Esophagus squamous epithelium (tissue), 4 donors: ENCODE measurements around the gene CPLX3.

ENCODE experiments used
- POLR2A ChIP-seq, 4 donors: fragments of 450-650 bp; IDR thresholded peaks; one replicate each; pipeline ENCODE4 v1.6.1; 2017; ENCODE audit warnings: antibody characterized with exemption in 4 of 4, mild to moderate bottlenecking in 4 of 4, moderate library complexity in 3 of 4
- TF ChIP-seq, protein P1 (sequence below), 6 experiments: fragments of 450-650 bp in 4 of 6; fragments of 200-600 bp in 2 of 6; sonication (generic) in 2 of 6; IDR thresholded peaks; one replicate each; pipeline ENCODE4 v1.5.1; 2016 to 2019; ENCODE audit warnings: antibody characterized with exemption in 6 of 6, mild to moderate bottlenecking in 4 of 6, moderate library complexity in 4 of 6

DNA sequence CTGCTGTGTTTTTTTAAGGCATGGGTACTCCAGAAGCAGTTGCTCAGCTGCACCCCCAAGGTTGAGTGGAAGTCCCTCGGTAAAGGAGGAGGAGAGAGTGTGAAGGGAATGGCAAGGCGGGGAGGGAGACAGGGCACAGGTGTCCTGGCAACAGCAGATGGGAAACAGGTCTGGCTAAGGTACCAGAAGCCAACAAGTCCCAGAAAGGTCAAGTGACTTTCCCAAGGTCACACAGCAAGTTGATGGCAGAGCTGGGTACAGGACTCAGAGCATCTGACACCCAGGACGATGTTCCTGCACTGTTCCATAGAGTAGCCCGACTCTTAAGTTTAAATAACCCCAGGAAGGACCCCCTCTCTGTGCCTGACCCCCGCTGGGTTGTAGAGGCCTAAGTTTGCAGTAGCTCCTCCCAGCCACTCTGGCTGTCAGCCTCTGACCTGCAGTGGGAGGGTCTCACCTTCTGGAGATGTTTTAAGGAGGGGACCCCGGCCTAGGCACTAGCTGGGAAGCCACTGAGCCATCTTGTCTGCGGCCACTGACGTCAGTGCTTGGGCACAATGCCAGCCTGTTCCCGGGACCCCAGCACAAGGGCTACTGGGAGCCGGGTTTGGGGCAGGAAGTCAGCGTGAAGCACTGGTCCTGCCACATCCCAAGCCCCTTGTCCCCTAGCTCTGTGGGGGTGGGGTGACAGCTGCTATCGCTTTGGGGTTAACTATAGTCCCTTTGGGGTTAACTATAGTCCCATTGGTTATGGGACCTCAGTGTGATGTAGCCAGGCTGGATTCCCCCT is 34.0 kb upstream of the CPLX3 start:
- TF ChIP-seq, protein P1, sequence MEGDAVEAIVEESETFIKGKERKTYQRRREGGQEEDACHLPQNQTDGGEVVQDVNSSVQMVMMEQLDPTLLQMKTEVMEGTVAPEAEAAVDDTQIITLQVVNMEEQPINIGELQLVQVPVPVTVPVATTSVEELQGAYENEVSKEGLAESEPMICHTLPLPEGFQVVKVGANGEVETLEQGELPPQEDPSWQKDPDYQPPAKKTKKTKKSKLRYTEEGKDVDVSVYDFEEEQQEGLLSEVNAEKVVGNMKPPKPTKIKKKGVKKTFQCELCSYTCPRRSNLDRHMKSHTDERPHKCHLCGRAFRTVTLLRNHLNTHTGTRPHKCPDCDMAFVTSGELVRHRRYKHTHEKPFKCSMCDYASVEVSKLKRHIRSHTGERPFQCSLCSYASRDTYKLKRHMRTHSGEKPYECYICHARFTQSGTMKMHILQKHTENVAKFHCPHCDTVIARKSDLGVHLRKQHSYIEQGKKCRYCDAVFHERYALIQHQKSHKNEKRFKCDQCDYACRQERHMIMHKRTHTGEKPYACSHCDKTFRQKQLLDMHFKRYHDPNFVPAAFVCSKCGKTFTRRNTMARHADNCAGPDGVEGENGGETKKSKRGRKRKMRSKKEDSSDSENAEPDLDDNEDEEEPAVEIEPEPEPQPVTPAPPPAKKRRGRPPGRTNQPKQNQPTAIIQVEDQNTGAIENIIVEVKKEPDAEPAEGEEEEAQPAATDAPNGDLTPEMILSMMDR (IDR thresholded peaks at IDR 0.05): no peak
- no peak for TF ChIP-seq POLR2A (IDR thresholded peaks at IDR 0.05)
